Endothelial cell of umbilical vein (primary cell): ENCODE data around the gene DENND4C.
"Not testable (repeated sequence)": the region's sequence is repeated elsewhere in the genome, so short reads cannot be mapped to it uniquely, and the experiment has no call there.

Experiments used
- CTCF ChIP-seq, 2 donors: IDR thresholded peaks; 1 replicate in 1 of 2; 2 replicates in 1 of 2; pipeline ENCODE4 v1.5.1; 2011; ENCODE audit warnings: low read length in 2 of 2, mild to moderate bottlenecking in 2 of 2, moderate library complexity in 2 of 2, control low read depth in 1 of 2, inconsistent platforms in 1 of 2, low read depth in 1 of 2; ENCODE audit not compliant: insufficient read depth in 1 of 2; ENCODE audit errors: extremely low read depth in 1 of 2
- EZH2 ChIP-seq: IDR thresholded peaks from 2 replicates; pipeline ENCODE4 v1.6.1; 2012; ENCODE audit warnings: borderline replicate concordance, low read depth, mild to moderate bottlenecking, moderate library complexity, low read length, inconsistent platforms; ENCODE audit not compliant: severe bottlenecking
- FOS ChIP-seq: IDR thresholded peaks from 2 replicates; pipeline ENCODE4 v1.6.1; 2011; ENCODE audit warnings: mild to moderate bottlenecking, low read length, moderate library complexity, borderline replicate concordance; ENCODE audit not compliant: insufficient read depth
- POLR2A ChIP-seq: IDR thresholded peaks from 2 replicates; pipeline ENCODE4 v1.6.1; 2012; ENCODE audit warnings: low read depth, mild to moderate bottlenecking, control low read depth, low read length
- POLR2AphosphoS5 ChIP-seq: IDR thresholded peaks from 2 replicates; pipeline ENCODE4 v1.6.1; 2012; ENCODE audit warnings: low read depth, mild to moderate bottlenecking, control low read depth, low read length, moderate library complexity; ENCODE audit not compliant: insufficient read depth
- TF ChIP-seq, protein P1 (sequence below): IDR thresholded peaks from 2 replicates; pipeline ENCODE4 v1.6.1; 2011; ENCODE audit not compliant: insufficient read depth, insufficient read length

GRCh38 chr9:19413456-19413855, 183.0 kb downstream of the DENND4C start:
- not testable (repeated sequence) for TF ChIP-seq CTCF (IDR thresholded peaks at IDR 0.05; ENCODE audit: extremely low read depth in 1 of 2, insufficient read depth in 1 of 2, low read depth in 1 of 2, low read length in 2 of 2); POLR2A; EZH2; POLR2AphosphoS5; FOS
- TF ChIP-seq, protein P1, sequence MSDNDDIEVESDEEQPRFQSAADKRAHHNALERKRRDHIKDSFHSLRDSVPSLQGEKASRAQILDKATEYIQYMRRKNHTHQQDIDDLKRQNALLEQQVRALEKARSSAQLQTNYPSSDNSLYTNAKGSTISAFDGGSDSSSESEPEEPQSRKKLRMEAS, result not testable (repeated sequence)
